Fibroblast of skin of left biceps (primary cell): ENCODE results near the gene SAPCD2.

Experiments used
- DNase-seq, 2 experiments: peaks; one replicate each; pipeline ENCODE4 v3.0.0-alpha.2; 2013; ENCODE audit warnings: low read depth in 2 of 2

The SAPCD2 gene

GRCh38 chr9:137107312-137107921 is 37.1 kb upstream of the SAPCD2 start:
- DNase-seq = no peak

GRCh38 chr9:137106662-137107250 is 36.4 kb upstream of the SAPCD2 start:
- no peak for DNase-seq

DNA sequence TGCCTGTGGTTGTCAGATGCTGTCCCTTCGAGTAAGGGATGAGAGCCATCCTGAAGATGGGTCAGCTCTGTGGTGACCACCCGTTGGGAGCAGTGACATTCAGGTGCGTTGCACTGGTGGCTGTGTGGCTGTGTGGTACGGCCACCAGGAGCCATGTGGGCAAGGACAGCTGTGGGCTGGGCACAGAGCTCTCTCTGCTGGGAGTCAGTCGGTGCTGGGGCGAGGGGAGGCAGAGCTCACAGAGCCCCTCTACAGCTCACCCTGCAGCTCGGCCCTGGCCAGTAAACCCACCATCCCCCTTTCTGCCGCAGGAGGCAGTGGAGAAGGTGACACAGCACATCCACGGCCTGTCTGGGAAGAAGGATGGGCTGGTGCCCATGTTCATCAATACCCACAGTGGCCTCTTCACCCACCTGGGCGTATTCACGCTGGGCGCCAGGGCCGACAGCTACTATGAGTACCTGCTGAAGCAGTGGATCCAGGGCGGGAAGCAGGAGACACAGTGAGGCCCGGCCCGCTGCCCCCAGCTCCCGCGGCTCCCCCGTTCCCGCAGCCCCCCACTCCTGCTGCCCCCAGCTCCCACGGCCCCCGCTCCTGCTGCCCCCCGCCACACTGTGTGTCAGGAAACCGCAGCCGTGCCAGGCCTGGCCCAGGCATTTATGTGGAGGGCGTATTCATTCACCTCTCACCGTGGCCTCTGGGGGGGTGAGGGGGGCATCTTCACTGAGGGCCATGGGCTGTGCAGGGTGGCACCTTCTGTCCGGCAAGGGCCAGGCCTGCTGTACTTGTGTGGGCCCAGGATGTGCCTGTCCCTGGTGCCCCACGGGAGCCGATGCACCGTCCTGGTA is 35.7 kb upstream of the SAPCD2 start:
- DNase-seq = no peak

- DNase-seq = no peak
Measured at GRCh38 chr9:137103206-137103999, 33.0 kb upstream of the SAPCD2 start.

DNA sequence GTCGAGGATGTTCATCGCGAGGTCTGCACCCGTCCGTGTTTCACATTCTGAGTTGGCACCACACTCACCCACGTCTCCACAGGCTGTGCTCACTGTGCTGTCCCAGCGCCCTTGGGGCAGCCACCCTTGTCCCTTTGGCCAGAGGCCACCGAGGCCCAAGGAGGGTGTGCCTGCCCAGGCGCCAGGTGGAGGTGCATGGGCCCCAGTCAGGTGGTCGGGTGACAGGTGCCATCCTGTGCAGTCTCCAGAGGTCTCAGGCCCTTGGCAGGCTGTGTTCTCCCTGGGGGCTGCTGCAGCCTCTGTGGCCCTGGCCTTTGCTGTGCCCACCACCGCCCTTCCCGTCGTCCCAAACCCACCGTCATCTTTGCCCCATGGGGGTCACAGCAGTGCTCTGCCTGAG is 28.9 kb upstream of the SAPCD2 start:
- no peak for DNase-seq

DNA sequence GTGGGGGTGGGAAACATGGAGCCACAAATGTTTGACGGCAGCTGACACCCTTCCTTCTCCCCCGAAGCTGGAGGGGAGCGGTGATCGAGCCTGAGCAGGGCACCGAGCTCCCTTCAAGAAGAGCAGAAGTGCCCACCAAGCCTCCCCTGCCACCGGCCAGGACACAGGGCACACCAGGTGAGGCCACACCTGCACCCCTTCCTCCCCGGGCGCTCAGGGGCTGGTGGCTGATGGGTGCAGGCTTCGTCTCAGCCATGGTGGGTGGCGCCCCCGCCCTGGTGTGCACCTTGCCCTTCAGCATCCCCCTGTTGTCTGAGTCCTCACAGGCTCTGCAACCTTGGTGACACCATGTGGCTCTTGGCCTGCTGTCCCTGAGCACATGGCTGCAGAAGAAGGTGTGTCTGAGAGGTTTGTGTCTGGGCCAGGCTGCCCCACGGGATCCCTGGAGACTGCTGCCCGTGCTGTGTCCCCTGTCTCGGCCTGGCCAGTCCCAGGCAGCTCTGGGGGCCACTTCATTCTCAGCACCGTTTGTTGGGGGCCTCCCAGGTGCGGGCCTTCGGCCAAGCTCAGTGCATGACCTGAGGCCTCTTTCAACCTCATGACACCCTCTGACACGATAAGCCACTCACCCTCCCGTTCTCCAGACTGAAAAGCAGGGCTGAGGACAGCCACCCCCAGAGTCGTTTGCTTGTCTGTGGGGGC is 27.6 kb upstream of the SAPCD2 start:
- no peak for DNase-seq

GRCh38 chr9:137096785-137097546 is 26.6 kb upstream of the SAPCD2 start:
- no peak for DNase-seq

DNA sequence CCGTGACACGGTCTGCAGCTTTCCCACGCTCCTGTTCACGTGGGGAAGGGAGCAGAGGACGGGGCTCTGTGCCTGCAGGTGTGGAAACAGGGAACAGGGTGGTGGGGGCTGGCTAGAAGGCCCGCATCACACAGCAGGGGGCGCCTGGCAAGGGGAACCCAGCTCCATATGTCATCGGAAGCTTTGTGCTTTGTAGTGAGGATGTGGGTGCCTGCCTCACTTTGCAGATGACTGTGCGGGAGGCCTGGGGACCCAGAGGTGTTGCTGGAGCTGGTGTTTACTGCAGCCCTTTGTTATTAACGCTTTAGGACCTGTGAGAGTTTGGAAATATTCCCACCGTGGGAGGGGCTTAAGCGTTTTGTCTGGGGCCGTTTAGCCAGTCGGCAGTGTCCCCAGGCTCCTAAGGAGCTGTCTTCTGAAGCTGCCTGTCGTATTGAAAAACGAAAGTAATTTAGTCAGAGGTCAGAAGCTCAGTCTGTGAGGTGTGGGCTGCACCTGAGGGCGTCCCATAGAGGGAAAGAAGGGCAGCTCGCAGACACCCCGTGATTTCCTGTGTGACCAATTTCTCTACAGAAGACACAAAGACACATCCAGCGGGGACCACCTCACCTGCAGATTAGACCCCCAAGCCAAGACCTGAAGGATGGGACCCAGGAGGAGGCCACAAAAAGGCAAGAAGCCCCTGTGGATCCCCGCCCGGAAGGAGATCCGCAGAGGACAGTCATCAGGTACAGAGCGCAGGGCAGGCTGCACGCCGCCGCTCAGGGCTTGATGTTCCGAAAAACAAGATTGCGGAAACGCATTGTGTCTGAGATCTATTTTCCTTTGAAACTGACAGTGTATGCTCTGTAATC is 25.5 kb upstream of the SAPCD2 start:
- DNase-seq = no peak

DNA sequence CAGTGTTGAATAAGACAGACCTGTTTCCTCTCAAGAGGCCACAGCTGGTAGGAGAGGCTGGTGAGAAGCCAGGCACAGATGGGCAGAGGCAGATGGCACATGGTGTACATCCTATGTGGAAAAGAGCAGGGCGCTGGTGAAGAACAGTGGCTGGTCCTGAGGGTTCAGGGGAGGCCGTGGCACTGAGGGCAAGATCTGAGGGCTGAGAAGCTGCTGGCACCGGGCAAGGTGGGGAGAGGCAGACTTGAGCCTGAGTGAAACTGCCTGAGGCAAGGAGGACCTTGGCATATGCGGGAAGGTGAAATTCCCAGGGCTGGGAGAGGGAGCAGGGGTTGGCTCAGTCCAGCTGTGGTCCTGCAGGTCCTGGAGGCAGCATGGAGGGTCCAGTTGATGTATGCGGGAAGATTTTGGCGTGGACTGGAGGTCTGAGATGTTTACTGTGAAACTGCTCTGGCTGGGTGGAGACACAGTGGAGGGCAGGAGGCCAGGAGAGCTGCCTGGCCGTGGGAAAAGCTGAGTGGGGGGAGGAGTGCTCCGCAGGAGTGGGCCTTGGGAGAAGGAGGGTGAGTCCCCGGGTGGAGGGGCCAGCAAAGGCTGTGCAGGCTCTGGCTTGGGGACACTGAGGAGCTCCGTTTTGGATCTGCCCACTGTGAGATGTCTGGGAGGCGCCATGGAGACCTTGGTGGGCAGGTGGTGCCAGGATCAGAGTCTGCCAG is 19.0 kb upstream of the SAPCD2 start:
- no peak for DNase-seq

DNA sequence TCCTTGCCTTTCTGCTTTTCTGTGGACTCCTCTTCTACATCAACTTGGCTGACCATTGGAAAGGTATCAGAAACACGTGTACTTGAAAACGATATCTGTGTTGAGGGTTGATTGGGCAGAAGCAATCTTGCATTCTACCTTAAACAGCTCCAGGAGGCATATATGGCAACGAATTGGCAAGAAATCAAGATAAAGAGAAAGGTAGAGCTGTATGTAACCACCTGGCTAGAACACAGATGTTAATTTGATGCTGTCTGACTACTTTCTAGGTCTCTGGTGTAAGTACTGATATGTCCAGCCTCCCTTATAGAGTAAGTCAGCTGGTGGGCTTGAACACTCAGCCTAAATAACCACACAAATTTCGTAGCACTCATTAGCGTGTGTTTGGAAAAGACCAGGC is 17.8 kb upstream of the SAPCD2 start:
- no peak for DNase-seq

GRCh38 chr9:137087409-137087925 is 17.1 kb upstream of the SAPCD2 start:
- no peak for DNase-seq

- DNase-seq = peak; percentile 93 to 95
Measured at GRCh38 chr9:137086531-137087408, 16.4 kb upstream of the SAPCD2 start, which contains the start of gene MAN1B1. Gene MAN1B1 (plus strand): TSS chr9:137086985. CDS start chr9:137087000, 15 bp downstream.

DNA sequence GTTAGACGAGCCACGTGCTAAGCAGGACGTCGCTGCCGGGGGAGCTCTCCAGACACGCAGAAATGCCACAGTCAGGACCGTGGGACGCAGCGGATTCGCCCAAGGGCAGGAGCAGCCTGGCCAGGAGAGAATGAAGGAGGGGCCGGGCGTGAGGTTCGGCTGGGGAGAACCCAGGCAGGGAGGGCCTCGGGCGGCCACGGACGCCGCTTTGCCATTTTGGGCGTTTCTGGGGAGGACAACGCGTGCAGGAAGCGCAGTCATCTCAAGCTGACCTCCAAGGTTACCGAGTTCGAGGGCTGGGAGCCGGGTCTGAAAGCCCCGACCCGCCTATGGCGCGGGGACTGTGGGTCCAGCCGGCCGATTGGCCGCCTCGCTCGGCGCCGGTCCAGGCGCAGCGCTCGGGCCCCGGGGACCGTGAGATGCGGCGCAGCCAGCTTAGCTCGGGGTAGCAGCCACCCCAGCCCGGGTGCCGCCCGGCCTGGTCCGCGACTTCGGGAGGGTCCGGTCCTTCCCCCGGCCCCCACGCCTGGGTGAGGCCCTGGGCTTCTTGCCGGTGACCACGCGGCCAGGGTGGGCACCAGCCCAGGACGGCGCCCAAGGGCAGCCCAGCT is 15.7 kb upstream of the SAPCD2 start:
- DNase-seq = no peak

DNA sequence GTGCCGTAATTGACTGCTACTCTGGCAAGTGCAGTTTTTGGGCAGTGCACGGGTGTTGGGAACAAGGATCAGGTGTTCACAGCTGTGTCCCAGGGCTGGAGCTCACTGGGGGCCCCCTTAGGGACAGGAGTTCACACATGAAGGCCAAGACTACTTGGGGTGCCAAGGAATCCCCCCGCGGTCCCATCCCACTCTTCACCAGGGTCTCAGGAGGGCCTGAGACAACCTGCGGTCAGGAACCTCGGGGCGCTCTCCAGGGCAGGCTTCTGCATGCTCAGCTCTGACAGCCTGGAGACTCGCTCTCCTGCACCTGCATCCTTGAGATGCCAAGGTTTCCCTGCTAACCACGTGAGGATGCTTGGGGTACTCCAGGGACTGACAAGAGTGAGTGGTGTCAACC is 14.2 kb upstream of the SAPCD2 start:
- DNase-seq = no peak

DNA sequence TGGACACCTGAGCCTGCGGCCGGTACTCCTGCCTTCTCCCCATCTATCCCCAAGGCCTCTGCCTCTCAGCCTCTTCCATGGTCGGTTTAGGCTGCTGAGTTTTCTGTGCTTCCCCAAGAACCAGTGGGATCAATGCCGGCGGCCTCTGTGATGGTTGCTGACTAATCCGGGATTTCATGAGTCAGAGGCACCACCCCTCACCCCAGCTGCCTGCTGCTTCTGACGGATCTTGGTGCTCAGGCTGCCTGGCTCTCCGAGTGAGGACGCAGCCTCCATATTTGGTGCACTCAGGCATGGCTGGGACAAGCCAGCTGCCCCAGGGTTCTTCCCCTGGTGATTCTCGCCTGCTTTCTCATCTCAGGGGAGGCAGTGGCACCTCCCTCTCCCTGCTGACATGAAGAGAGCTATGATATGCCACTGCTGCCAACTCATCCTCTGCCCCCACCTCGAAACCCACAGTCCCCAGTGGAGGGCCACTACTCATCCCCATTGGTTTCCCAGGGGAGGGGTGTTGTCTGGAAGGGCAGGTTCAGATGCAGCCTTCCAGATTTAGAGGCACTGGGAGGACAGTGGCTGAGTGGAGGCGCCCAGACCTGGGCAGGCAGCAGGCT is 13.1 kb upstream of the SAPCD2 start:
- DNase-seq = peak; percentile 84

DNA sequence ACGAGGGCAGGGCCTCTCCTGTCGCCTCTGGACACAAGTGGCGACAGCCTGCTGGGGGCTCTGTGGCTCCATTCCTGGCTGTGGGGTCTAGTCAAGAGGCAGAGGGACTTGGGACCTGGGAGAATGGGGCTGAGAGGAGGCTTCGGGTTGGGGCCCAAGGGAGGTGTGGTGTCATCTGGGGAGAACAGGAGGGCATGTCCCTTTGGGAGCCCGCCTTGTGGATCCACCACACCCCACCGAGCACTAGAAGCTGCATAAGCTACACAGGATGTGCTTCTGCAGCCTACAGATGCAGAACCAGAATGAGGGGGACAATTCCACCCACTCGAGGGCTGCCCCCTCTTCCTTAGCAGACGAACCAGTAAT is 12.6 kb upstream of the SAPCD2 start:
- DNase-seq = no peak
